Neuronal stem cell (in vitro differentiated cells): ENCODE results near the gene PREB.
"Not testable (repeated sequence)": the region's sequence is repeated elsewhere in the genome, so short reads cannot be mapped to it uniquely, and the experiment has no call there.

Source experiments
- DNase-seq: peaks from one replicate; pipeline ENCODE4 v3.0.0-alpha.2; 2013; ENCODE audit warnings: low spot score
- H2AFZ ChIP-seq: one replicate; pipeline ENCODE4 v1.6.1; 2013; ENCODE audit warnings: mild to moderate bottlenecking, low read length, inconsistent platforms
- H2AK5ac ChIP-seq: 2 replicates; pipeline ENCODE4 v1.6.1; 2013; ENCODE audit warnings: low read depth, mild to moderate bottlenecking, inconsistent platforms, low read length, moderate library complexity, mixed read lengths
- H2BK120ac ChIP-seq: 2 replicates; pipeline ENCODE4 v1.6.1; 2013; ENCODE audit warnings: low read depth, mild to moderate bottlenecking, inconsistent platforms, low read length, moderate library complexity, mixed read lengths
- H2BK12ac ChIP-seq: one replicate; pipeline ENCODE4 v1.6.1; 2013; ENCODE audit warnings: low read length, inconsistent platforms
- H2BK15ac ChIP-seq: 2 replicates; pipeline ENCODE4 v1.6.1; 2013; ENCODE audit warnings: mild to moderate bottlenecking, low read length, inconsistent platforms, mixed read lengths
- H2BK5ac ChIP-seq: one replicate; pipeline ENCODE4 v1.6.1; 2013; ENCODE audit warnings: inconsistent platforms, mild to moderate bottlenecking, low read length, moderate library complexity
- H3K14ac ChIP-seq: one replicate; pipeline ENCODE4 v1.6.1; 2013; ENCODE audit warnings: low read length, inconsistent platforms
- H3K18ac ChIP-seq: 2 replicates; pipeline ENCODE4 v1.6.1; 2013; ENCODE audit warnings: low read length, inconsistent platforms
- H3K23ac ChIP-seq: 2 replicates; pipeline ENCODE4 v1.6.1; 2013; ENCODE audit warnings: low read depth, mild to moderate bottlenecking, mixed read lengths, low read length, inconsistent platforms; ENCODE audit not compliant: poor library complexity
- H3K27ac ChIP-seq: replicated peaks from 3 replicates; pipeline ENCODE4 v1.5.1; 2013; ENCODE audit warnings: low read length, inconsistent platforms
- H3K27me3 ChIP-seq, 3 experiments: 2 replicates each; pipeline ENCODE4 v1.6.1; 2013; ENCODE audit warnings: low read length in 3 of 3, mild to moderate bottlenecking in 2 of 3, inconsistent platforms in 1 of 3, low read depth in 1 of 3, mixed read lengths in 1 of 3, moderate library complexity in 1 of 3; ENCODE audit not compliant: control insufficient read depth in 3 of 3, insufficient read depth in 3 of 3
- H3K36me3 ChIP-seq, 2 donors: replicated peaks in 1 of 2; 2 replicates each; pipeline ENCODE4 v1.6.1; 2013; ENCODE audit warnings: low read length in 2 of 2; ENCODE audit not compliant: control insufficient read depth in 2 of 2, insufficient read depth in 2 of 2
- H3K4ac ChIP-seq: 2 replicates; pipeline ENCODE4 v1.6.1; 2013; ENCODE audit warnings: inconsistent platforms, mild to moderate bottlenecking, low read length, moderate library complexity
- H3K4me1 ChIP-seq, 2 donors: 1 replicate in 1 of 2; 2 replicates in 1 of 2; pipeline ENCODE4 v1.6.1; 2013; ENCODE audit warnings: low read length in 2 of 2, low read depth in 1 of 2; ENCODE audit not compliant: control insufficient read depth in 2 of 2, insufficient read depth in 1 of 2
- H3K4me2 ChIP-seq: one replicate; pipeline ENCODE4 v1.6.1; 2013; ENCODE audit warnings: mild to moderate bottlenecking, low read length, inconsistent platforms; ENCODE audit not compliant: insufficient read depth, poor library complexity, severe bottlenecking
- H3K4me3 ChIP-seq, 2 donors: 2 replicates each; pipeline ENCODE4 v1.5.1; 2013; ENCODE audit warnings: low read length in 2 of 2, mild to moderate bottlenecking in 2 of 2, inconsistent platforms in 1 of 2, moderate library complexity in 1 of 2
- H3K79me1 ChIP-seq: one replicate; pipeline ENCODE4 v1.6.1; 2013; ENCODE audit warnings: low read depth, mild to moderate bottlenecking, inconsistent platforms, low read length, moderate library complexity
- H3K9ac ChIP-seq: one replicate; pipeline ENCODE4 v1.6.1; 2013; ENCODE audit warnings: mild to moderate bottlenecking, low read depth, low read length, inconsistent platforms; ENCODE audit not compliant: poor library complexity
- H3K9me3 ChIP-seq, 2 donors: replicated peaks in 1 of 2; 2 replicates each; pipeline versions ENCODE3 to v1.6.1; 2013; ENCODE audit warnings: low read length in 2 of 2, mild to moderate bottlenecking in 2 of 2, inconsistent platforms in 1 of 2, low read depth in 1 of 2, mixed read lengths in 1 of 2, moderate library complexity in 1 of 2; ENCODE audit not compliant: control insufficient read depth in 2 of 2, insufficient read depth in 1 of 2
- H4K8ac ChIP-seq: one replicate; pipeline ENCODE4 v1.6.1; 2013; ENCODE audit warnings: low read depth, mild to moderate bottlenecking, inconsistent platforms, low read length, moderate library complexity
- H4K91ac ChIP-seq: one replicate; pipeline ENCODE4 v1.6.1; 2013; ENCODE audit warnings: low read length, low read depth, mild to moderate bottlenecking, inconsistent platforms; ENCODE audit not compliant: poor library complexity
- WGBS, 2 donors: extraction: QIAGEN DNeasy Blood & Tissue Kit; methylation state at CpG; one replicate each; pipeline ENCODE4 v1.1.7; 2013; ENCODE audit warnings: missing lambda C conversion rate in 2 of 2, mixed read lengths in 1 of 2; ENCODE audit not compliant: insufficient read length in 2 of 2, insufficient replicate concordance in 1 of 2; ENCODE audit errors: extremely low coverage in 2 of 2; 5-methylcytosine and 5-hydroxymethylcytosine counted together

The PREB gene

GRCh38 chr2:27178469-27178868 is 44.0 kb upstream of the PREB start:
- Histone ChIP-seq H3K18ac (no peak overlapping the region), H3K23ac (no peak overlapping the region), H4K8ac (no peak overlapping the region), H2AFZ (no peak overlapping the region), H3K14ac (no peak overlapping the region), H3K4me1 (no peaks in the 10 kb centered on the region), H3K9ac (no peak overlapping the region), H3K9me3 (no peaks in the 10 kb centered on the region), H2BK120ac (no peak overlapping the region), H3K79me1 (no peaks in the 10 kb centered on the region), H3K27me3 (peaks cover 0 to 28% (median 0%) of the 10 kb centered on the region in 3 experiments), H4K91ac (no peak overlapping the region), H2AK5ac (no peak overlapping the region), H3K4ac (no peak overlapping the region), H3K4me3 (no peak overlapping the region), H2BK15ac (no peak overlapping the region), H3K4me2 (no peak overlapping the region), H2BK12ac (no peak overlapping the region), H2BK5ac (no peak overlapping the region), H3K27ac (no peak overlapping the region), H3K36me3 (no peaks in the 10 kb centered on the region)
- no peak for DNase-seq
- no CpG with 5 or more reads among the region's 3 CpGs for WGBS, 2 donors

GRCh38 chr2:27177441-27178351 is 43.3 kb upstream of the PREB start:
- WGBS, 2 donors = no CpG with 5 or more reads among the region's 15 CpGs
- no peak overlapping the region for H2BK5ac ChIP-seq
- no peak overlapping the region for H3K4me3 ChIP-seq
- no peaks in the 10 kb centered on the region for H3K9me3 ChIP-seq
- no peaks in the 10 kb centered on the region for H3K79me1 ChIP-seq
- H3K23ac ChIP-seq = no peak overlapping the region
- no peak overlapping the region for H2AFZ ChIP-seq
- H3K4me2 ChIP-seq = no peak overlapping the region
- no peak overlapping the region for H2BK12ac ChIP-seq
- H2AK5ac ChIP-seq = no peak overlapping the region
- no peak overlapping the region for H3K9ac ChIP-seq
- no peak overlapping the region for H2BK120ac ChIP-seq
- H3K14ac ChIP-seq = no peak overlapping the region
- peaks cover 0 to 32% (median 0%) of the 10 kb centered on the region in 3 experiments for H3K27me3 ChIP-seq
- H3K27ac ChIP-seq = no peak overlapping the region
- no peak overlapping the region for H4K91ac ChIP-seq
- no peaks in the 10 kb centered on the region for H3K4me1 ChIP-seq
- no peak overlapping the region for H4K8ac ChIP-seq
- H3K36me3 ChIP-seq = no peaks in the 10 kb centered on the region
- H3K4ac ChIP-seq = no peak overlapping the region
- no peak for DNase-seq
- H3K18ac ChIP-seq = no peak overlapping the region
- H2BK15ac ChIP-seq = no peak overlapping the region

- not testable (repeated sequence) for H2AK5ac ChIP-seq, H3K14ac ChIP-seq, H3K9me3 ChIP-seq, H3K4ac ChIP-seq, H4K8ac ChIP-seq, H2BK5ac ChIP-seq, H3K23ac ChIP-seq, H3K79me1 ChIP-seq, H3K9ac ChIP-seq, H3K36me3 ChIP-seq, H4K91ac ChIP-seq, H3K27ac ChIP-seq, DNase-seq, H3K18ac ChIP-seq, H2BK15ac ChIP-seq, H2BK120ac ChIP-seq, H3K4me2 ChIP-seq, H2BK12ac ChIP-seq, H2AFZ ChIP-seq, H3K4me3 ChIP-seq, H3K4me1 ChIP-seq
- peaks cover 0 to 44% (median 0%) of the 10 kb centered on the region in 3 experiments for H3K27me3 ChIP-seq
- no CpG with 5 or more reads among the region's 4 CpGs for WGBS, 2 donors
Observed at GRCh38 chr2:27175781-27176180, 41.3 kb upstream of the PREB start.

GRCh38 chr2:27175330-27175729 is 40.9 kb upstream of the PREB start:
- H3K36me3 ChIP-seq = no peaks in the 10 kb centered on the region
- no peak overlapping the region for H3K4ac ChIP-seq
- H3K18ac ChIP-seq = no peak overlapping the region
- no peak overlapping the region for H3K4me3 ChIP-seq
- peaks cover 0 to 47% (median 2%) of the 10 kb centered on the region in 3 experiments for H3K27me3 ChIP-seq
- H3K9ac ChIP-seq = no peak overlapping the region
- no peak overlapping the region for H3K4me2 ChIP-seq
- H3K27ac ChIP-seq = no peak overlapping the region
- H3K9me3 ChIP-seq = no peaks in the 10 kb centered on the region
- no peak overlapping the region for H2BK15ac ChIP-seq
- no peak overlapping the region for H4K91ac ChIP-seq
- DNase-seq = no peak
- H4K8ac ChIP-seq = no peak overlapping the region
- no peaks in the 10 kb centered on the region for H3K4me1 ChIP-seq
- no peak overlapping the region for H2BK12ac ChIP-seq
- no peak overlapping the region for H2AK5ac ChIP-seq
- H3K23ac ChIP-seq = no peak overlapping the region
- no peaks in the 10 kb centered on the region for H3K79me1 ChIP-seq
- H2BK120ac ChIP-seq = no peak overlapping the region
- no CpG with 5 or more reads among the region's 8 CpGs for WGBS, 2 donors
- no peak overlapping the region for H2BK5ac ChIP-seq
- no peak overlapping the region for H2AFZ ChIP-seq
- no peak overlapping the region for H3K14ac ChIP-seq
